Loucy (cell line): ENCODE results near the gene NTN1.

Experiments
- CTCF ChIP-seq: fragments of 200-600 bp; sonication (generic); conservative IDR thresholded peaks from 2 replicates; pipeline ENCODE4 v1.5.1; 2014; ENCODE audit warnings: mild to moderate bottlenecking, antibody characterized with exemption, low read length
- EZH2phosphoT487 ChIP-seq: fragments of 200-600 bp; IDR thresholded peaks from 2 replicates; pipeline ENCODE4 v1.6.1; 2018; ENCODE audit warnings: antibody characterized with exemption, mild to moderate bottlenecking, moderate library complexity, borderline replicate concordance

- TF ChIP-seq EZH2phosphoT487 (no peak), CTCF (no peak)
Measured at GRCh38 chr17:9203771-9204425, 182.6 kb downstream of the NTN1 start.
